Measurements from ENCODE around the gene OCLN. TPM values are rescaled to one million over a fixed set of nuclear protein-coding genes. Genes with fewer than 3 reads are reported as not detected.

The OCLN gene
- total RNA-seq, 1 donor, result 4.0 TPM

DNA sequence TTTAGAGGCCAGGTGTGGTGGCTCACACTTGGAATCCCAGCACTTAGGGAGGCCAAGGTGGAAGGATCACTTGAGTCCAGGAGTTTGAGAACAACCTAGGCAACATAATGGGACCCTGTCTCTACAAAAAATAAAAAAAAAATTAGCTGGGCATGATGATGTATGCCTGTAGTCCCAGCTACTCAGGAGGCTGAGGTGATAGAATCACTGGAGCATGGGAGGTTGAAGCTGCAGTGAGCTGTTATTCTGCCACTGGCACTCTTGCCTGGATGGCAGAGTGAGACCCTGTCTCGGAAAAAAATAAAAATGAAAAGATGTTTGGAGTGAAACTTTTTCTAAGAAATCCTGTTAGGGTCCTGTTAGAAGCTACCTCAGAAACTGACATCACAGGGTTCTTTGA is 24.2 kb downstream of the OCLN start:
- Histone ChIP-seq H3K9me3 (ENCODE audit: low read depth, low read length) (no peaks in the 10 kb centered on the region), H3K4me1 (ENCODE audit: insufficient read depth, low read length) (peaks cover 39% of the 10 kb centered on the region), H4K20me1 (ENCODE audit: insufficient read depth, low read length) (no peaks in the 10 kb centered on the region), H3K27me3 (ENCODE audit: insufficient read depth, low read length) (no peaks in the 10 kb centered on the region), H3K4me2 (ENCODE audit: insufficient read depth, low read length) (peak overlapping the region; percentile 26), H2AFZ (ENCODE audit: low read length) (no peak overlapping the region), H3K36me3 (ENCODE audit: insufficient read depth, low read length) (no peaks in the 10 kb centered on the region), H3K4me3 (ENCODE audit: insufficient read depth, low read length) (no peak overlapping the region), H3K79me2 (ENCODE audit: insufficient read depth, low read length) (no peaks in the 10 kb centered on the region), H3K27ac (ENCODE audit: low read depth, low read length) (no peak overlapping the region)
- TF ChIP-seq CTCF (IDR thresholded peaks at IDR 0.05; ENCODE audit: extremely low read depth, low read depth, low read length), result no peak
- no peak for DNase-seq (ENCODE audit: insufficient read length, low spot score, missing footprints)

GRCh38 chr5:69517763-69518212 is 25.2 kb downstream of the OCLN start:
- H3K27me3 ChIP-seq (ENCODE audit: insufficient read depth, low read length), result no peaks in the 10 kb centered on the region
- H3K27ac ChIP-seq (ENCODE audit: low read depth, low read length), result no peak overlapping the region
- no peak overlapping the region for H2AFZ ChIP-seq (ENCODE audit: low read length)
- H4K20me1 ChIP-seq (ENCODE audit: insufficient read depth, low read length), result no peaks in the 10 kb centered on the region
- H3K9me3 ChIP-seq (ENCODE audit: low read depth, low read length), result no peaks in the 10 kb centered on the region
- H3K4me2 ChIP-seq (ENCODE audit: insufficient read depth, low read length), result peak overlapping the region; percentile 20
- H3K36me3 ChIP-seq (ENCODE audit: insufficient read depth, low read length), result no peaks in the 10 kb centered on the region
- DNase-seq (ENCODE audit: insufficient read length, low spot score, missing footprints), result peak; percentile 72
- H3K4me1 ChIP-seq (ENCODE audit: insufficient read depth, low read length), result peaks cover 32% of the 10 kb centered on the region
- H3K4me3 ChIP-seq (ENCODE audit: insufficient read depth, low read length), result no peak overlapping the region
- no peaks in the 10 kb centered on the region for H3K79me2 ChIP-seq (ENCODE audit: insufficient read depth, low read length)
- TF ChIP-seq CTCF (IDR thresholded peaks at IDR 0.05; ENCODE audit: extremely low read depth, low read depth, low read length), result no peak

- no peak overlapping the region for H3K4me2 ChIP-seq (ENCODE audit: insufficient read depth, low read length)
- no peak overlapping the region for H3K27ac ChIP-seq (ENCODE audit: low read depth, low read length)
- no peak overlapping the region for H3K4me3 ChIP-seq (ENCODE audit: insufficient read depth, low read length)
- TF ChIP-seq CTCF (IDR thresholded peaks at IDR 0.05; ENCODE audit: extremely low read depth, low read depth, low read length), result no peak
- H3K27me3 ChIP-seq (ENCODE audit: insufficient read depth, low read length), result no peaks in the 10 kb centered on the region
- no peak for DNase-seq (ENCODE audit: insufficient read length, low spot score, missing footprints)
- H3K9me3 ChIP-seq (ENCODE audit: low read depth, low read length), result no peaks in the 10 kb centered on the region
- H2AFZ ChIP-seq (ENCODE audit: low read length), result no peak overlapping the region
- no peaks in the 10 kb centered on the region for H4K20me1 ChIP-seq (ENCODE audit: insufficient read depth, low read length)
- peaks cover 25% of the 10 kb centered on the region for H3K4me1 ChIP-seq (ENCODE audit: insufficient read depth, low read length)
- H3K79me2 ChIP-seq (ENCODE audit: insufficient read depth, low read length), result no peaks in the 10 kb centered on the region
- H3K36me3 ChIP-seq (ENCODE audit: insufficient read depth, low read length), result no peaks in the 10 kb centered on the region
These were observed 26.7 kb downstream of the OCLN start for GRCh38 chr5:69519285-69519684.

- Histone ChIP-seq H3K27ac (ENCODE audit: low read depth, low read length) (no peak overlapping the region), H3K9me3 (ENCODE audit: low read depth, low read length) (no peaks in the 10 kb centered on the region), H3K4me1 (ENCODE audit: insufficient read depth, low read length) (peaks cover 19% of the 10 kb centered on the region), H3K4me2 (ENCODE audit: insufficient read depth, low read length) (no peak overlapping the region), H3K27me3 (ENCODE audit: insufficient read depth, low read length) (no peaks in the 10 kb centered on the region), H2AFZ (ENCODE audit: low read length) (no peak overlapping the region), H4K20me1 (ENCODE audit: insufficient read depth, low read length) (no peaks in the 10 kb centered on the region), H3K36me3 (ENCODE audit: insufficient read depth, low read length) (no peaks in the 10 kb centered on the region), H3K79me2 (ENCODE audit: insufficient read depth, low read length) (no peaks in the 10 kb centered on the region), H3K4me3 (ENCODE audit: insufficient read depth, low read length) (no peak overlapping the region)
- no peak for TF ChIP-seq CTCF (IDR thresholded peaks at IDR 0.05; ENCODE audit: extremely low read depth, low read depth, low read length)
- DNase-seq (ENCODE audit: insufficient read length, low spot score, missing footprints), result no peak
These were observed 29.4 kb downstream of the OCLN start for GRCh38 chr5:69522035-69522434.
